ENCODE results near the gene GALNT9.

DNA sequence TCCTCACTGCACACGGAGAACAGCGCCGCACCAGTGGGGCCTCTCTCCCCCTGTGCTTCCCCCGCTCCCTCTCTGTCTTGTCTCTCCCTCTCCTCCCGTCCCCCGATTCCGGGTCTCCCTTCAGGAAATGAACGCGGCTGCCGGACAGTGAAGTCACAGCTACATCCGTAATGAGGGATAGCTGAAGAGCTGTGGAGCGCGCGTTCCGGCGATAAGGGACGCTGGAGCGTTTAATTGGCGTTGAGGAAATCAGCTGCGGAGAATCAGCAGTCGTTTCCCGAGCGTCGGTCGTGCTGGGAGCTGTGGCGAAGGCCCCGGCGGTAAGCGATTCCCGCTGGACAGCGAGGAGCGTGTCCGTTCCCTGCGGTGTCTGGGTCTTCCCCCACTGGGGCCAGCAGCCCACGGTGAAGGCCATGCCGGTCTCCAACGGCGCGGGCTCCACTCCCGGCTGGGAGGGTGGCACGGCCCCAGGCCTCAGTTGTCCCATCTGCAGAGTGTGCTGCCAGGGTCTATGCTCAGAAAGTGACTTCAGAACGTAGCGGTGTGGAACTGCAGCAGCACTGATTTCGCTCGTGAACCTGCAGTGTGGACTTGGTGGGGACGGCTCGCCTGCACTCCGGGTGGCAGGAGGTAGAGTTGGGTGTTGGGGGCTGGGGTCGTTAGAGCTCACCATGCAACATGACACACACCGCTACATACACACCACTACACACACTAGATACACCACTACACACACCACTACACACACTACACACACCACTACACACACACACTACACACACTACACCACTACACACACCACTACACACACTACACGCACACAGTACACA lies 174.2 kb downstream of the GALNT9 start:
- TF ChIP-seq, protein P1, sequence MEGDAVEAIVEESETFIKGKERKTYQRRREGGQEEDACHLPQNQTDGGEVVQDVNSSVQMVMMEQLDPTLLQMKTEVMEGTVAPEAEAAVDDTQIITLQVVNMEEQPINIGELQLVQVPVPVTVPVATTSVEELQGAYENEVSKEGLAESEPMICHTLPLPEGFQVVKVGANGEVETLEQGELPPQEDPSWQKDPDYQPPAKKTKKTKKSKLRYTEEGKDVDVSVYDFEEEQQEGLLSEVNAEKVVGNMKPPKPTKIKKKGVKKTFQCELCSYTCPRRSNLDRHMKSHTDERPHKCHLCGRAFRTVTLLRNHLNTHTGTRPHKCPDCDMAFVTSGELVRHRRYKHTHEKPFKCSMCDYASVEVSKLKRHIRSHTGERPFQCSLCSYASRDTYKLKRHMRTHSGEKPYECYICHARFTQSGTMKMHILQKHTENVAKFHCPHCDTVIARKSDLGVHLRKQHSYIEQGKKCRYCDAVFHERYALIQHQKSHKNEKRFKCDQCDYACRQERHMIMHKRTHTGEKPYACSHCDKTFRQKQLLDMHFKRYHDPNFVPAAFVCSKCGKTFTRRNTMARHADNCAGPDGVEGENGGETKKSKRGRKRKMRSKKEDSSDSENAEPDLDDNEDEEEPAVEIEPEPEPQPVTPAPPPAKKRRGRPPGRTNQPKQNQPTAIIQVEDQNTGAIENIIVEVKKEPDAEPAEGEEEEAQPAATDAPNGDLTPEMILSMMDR (conservative IDR thresholded peaks at IDR 0.05; ENCODE audit: low read depth, low read length): no peak
- no peak for TF ChIP-seq EZH2 (IDR thresholded peaks at IDR 0.05; ENCODE audit: low read length, unreplicated experiment)
- no peak for TF ChIP-seq EZH2phosphoT487 (IDR thresholded peaks at IDR 0.05; ENCODE audit: borderline replicate concordance, low read length)
